T-helper 2 cell treated with Interferon-gamma antibody and Interleukin-4, amounts not matched to agents 100 ng/mL and 5 ng/mL, for 36 hours (primary cell): ENCODE data around the gene SPOCK1. TPM values are rescaled to one million over a fixed set of nuclear protein-coding genes. Genes with fewer than 3 reads are reported as not detected.
"Not testable (repeated sequence)": the region's sequence is repeated elsewhere in the genome, so short reads cannot be mapped to it uniquely, and the experiment has no call there.

Experiments
- intact Hi-C: fragments of 100-400 bp; cut with micrococcal nuclease; formaldehyde crosslinking; loops from one replicate; pipeline ENCODE4 v1.15.1; 2023
- total RNA-seq: library from RNA; stranded (reverse); gene quantifications from 2 replicates; pipeline ENCODE4 v1.2.3, GENCODE V29; 2022

Gene SPOCK1
- total RNA-seq, 1 donor from 2014 or later = 0.16 TPM

DNA sequence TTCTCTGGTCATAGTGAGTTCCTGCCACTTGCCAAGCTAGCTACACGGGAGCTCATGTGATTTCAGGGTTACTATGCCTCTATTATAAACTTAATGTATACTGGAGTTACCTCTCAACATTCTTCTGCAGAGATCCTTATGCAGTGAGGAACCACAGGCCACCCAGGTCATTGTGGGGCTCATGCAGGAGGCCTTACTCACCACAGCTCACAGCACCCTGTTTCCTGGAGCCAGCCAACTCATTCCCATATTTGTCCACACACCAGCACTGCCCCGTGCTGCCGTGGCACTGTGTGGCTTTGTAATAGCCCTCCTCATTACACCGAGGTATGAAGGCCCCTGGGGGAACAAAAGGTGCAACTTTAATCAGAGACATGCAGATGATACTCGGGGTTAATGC, 520.0 kb downstream of the SPOCK1 start:
- intact Hi-C loops = no loop called here

GRCh38 chr5:136963504-136963903, 535.6 kb downstream of the SPOCK1 start:
- intact Hi-C loops = no loop called here

- intact Hi-C loops = no loop called here
These were observed 541.7 kb downstream of the SPOCK1 start for GRCh38 chr5:136957428-136957827.

DNA sequence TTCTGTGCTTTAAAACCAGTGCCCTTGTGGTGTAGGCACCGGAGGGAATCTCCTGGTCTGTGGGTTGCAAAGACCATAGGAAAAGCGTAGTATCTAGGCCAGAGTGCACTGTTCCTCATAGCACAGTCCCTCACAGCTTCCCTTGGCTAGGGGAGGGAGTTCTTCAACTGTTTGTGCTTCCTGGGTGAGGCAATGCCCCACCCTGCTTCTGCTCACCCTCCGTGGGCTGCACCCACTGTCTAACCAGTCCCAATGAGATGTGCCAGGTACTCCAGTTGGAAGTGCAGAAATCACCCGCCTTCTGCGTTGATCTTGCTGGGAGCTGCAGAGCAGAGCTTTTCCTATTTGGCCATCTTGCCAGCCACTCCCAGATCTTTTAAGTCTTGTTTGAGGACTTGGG, 545.0 kb downstream of the SPOCK1 start:
- intact Hi-C loops = not testable (repeated sequence)

DNA sequence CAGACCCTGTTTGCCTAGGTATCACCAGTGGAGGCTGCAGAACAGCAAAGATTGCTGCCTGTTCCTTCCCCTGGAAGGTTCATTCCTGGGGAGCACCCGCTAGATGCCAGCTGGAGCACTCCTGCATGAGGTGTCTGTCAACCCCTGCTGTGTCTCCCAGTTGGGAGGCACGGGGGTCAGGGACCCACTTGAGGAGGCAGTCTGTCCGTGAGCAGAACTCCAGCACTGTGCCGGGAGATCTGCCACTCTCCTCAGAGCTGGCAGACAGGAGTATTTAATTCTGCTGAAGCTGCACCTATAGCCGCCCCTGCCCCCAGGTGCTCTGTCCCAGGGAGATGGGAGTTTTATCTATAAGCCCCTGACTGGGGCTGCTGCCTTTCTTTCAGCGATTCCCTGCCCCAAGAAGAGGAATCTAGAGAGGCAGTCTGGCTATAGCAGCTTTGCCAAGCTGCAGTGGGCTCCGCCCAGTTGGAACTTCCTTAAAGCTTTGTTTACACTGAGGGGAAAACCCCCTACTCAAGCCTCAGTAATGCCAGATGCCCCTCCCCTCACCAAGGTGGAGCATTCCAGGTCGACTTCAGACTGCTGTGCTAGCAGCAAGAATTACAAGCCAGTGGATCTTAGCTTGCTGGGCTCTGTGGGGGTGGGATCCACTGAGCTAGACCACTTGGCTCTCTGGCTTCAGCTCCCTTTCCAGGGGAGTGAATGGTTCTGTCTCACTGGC, 545.6 kb downstream of the SPOCK1 start:
- intact Hi-C loops = not testable (repeated sequence)

DNA sequence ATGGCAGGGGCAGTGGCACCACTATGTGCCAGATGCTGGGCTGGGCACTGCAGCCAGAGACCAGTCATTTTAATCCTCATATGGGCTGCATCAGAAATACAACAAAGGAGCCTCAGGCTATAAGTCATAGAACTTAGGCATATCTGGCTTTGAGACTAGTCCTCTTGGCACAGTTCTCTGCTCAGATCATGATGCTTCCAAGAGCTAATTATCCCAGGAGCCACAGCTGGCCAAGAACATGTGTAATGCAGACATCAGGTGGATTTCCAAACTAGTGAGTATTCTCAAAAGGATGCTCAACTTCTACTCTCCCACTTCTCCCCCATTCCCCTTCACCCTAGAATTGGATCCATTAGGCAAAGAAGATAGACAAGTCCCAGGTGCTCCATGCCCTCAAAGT, 571.6 kb downstream of the SPOCK1 start:
- intact Hi-C loops = no loop called here

DNA sequence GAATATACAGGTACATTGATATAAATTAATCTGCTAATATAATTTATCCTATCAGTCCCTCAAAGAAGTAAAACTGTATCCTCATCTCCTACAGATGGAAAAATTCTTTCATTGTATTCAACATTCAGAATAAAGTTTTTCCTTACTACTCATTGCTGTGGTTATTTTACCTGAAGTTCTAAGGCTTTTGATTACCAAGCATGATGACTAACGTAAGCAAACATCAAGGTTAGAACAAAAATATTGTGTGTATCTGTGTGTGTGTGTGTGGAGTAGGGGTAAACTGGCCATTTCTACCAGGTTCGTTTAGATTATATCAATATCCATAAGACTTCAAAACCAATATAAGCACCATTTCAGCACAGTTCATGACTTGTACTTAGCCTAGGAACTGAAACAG, 573.1 kb downstream of the SPOCK1 start:
- intact Hi-C loops = no loop called here

Other genes starting within 250 kb of the SPOCK1 start
- gene KLHL3, start 236.8 kb upstream of the SPOCK1 start, total RNA-seq = 5.4 and 6.2 TPM in 2 replicates